Right ventricle myocardium superior (tissue), 1 donor: ENCODE results near the gene ENTHD1. TPM values are rescaled to one million over a fixed set of nuclear protein-coding genes. Genes with fewer than 3 reads are reported as not detected.
"Not testable (repeated sequence)": the region's sequence is repeated elsewhere in the genome, so short reads cannot be mapped to it uniquely, and the experiment has no call there.

Experiments
- ATAC-seq: fragments of 200-7000 bp; cut with Tn5 transposase; one replicate; pipeline ENCODE4 v1.9.1; 2020; ENCODE audit warnings: mild to moderate bottlenecking; ENCODE audit not compliant: poor library complexity
- DNase-seq: peaks from one replicate; pipeline ENCODE4 v3.0.0-alpha.2; 2020
- intact Hi-C: fragments of 100-400 bp; cut with DNase I; formaldehyde crosslinking; loops from one replicate; pipeline ENCODE4 v1.11.2; 2022
- total RNA-seq: library from RNA; stranded (reverse); fragmentation: NEBNext Ultra II Directional; extraction: Animal tissue kit (Norgen Biotek cat#: 25700); gene quantifications from one replicate; pipeline ENCODE4 v1.2.1, GENCODE V29; 2021
- donor health status: DM: no; HTN: yes; CAD: no; lungs with severe emphysema.

Gene ENTHD1
- total RNA-seq, 1 donor from 2014 or later, result not detected

DNA sequence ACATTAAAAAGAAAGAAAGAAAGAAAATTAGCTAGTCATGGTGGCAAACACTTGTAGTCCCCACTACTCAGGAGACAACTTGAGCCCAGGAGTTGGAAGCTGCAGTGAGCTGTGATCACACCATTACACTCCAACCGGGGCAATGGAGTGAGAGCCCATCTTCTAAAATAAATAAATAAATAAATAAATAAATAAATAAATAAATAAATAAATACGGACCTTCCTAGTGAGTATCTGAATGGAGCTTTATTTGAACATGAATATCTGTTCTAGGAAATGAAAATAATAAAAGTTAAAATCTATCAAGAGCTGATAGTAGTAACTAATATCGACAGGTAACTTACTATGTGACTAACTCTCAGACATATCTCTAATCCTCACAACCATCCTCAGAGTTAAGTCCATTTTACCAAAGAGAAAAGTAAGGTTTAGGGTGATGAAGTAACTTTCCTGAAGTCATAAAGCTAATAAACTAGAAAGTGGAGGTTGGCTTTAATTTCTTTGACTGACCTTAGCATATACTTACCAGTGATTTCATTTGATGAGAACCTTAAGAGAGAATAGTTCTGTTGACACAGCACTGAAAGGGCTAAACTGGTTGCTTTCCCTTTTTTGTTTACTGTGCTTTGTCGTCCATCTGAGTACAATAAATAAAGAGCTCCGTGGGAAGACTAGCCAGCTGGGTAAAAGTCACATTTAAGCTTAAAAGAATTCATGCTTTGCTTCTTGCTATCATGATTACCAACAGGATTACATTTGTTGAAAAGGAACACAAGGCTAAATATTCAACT is 22.4 kb downstream of the ENTHD1 start:
- ATAC-seq (no peak), DNase-seq (no peak)
- intact Hi-C loops, result no loop called here

DNA sequence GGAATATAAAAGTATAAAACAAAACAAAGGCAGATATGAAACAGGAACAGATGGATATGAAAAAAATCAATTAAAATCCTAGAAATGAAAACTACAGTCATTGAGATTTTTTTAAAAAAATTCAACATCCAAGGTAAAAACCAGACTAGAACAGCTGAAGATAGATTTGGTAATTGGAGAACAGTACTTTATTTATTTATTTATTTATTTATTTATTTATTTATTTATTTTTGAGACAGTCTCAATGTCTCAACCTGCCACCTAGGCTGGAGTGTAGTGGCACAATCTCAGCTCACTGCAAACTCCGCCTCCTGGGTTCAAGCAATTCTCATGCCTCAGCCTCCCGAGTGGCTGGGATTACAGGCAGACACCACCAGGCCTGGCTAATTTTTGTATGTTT is 23.8 kb downstream of the ENTHD1 start:
- intact Hi-C loops, ATAC-seq, DNase-seq: not testable (repeated sequence)

DNA sequence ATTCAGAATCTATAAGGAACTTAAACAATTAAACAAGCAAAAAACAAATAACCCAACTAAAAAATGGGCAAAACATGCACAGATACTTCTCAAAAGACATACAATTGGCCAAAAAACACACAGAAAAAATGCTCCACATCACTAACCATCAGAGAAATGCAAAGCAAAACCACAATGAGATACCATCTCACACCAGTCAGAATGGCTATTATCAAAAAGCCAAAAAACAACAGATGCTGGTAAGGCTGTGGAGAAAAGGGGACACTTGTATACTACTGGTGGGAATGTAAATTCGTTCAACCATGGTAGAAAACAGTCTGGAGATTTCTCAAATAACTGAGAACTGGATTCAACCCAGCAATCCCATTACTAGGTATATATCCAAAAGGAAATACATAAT is 24.8 kb downstream of the ENTHD1 start:
- ATAC-seq, result no peak
- DNase-seq, result no peak
- intact Hi-C loops, result no loop called here

DNA sequence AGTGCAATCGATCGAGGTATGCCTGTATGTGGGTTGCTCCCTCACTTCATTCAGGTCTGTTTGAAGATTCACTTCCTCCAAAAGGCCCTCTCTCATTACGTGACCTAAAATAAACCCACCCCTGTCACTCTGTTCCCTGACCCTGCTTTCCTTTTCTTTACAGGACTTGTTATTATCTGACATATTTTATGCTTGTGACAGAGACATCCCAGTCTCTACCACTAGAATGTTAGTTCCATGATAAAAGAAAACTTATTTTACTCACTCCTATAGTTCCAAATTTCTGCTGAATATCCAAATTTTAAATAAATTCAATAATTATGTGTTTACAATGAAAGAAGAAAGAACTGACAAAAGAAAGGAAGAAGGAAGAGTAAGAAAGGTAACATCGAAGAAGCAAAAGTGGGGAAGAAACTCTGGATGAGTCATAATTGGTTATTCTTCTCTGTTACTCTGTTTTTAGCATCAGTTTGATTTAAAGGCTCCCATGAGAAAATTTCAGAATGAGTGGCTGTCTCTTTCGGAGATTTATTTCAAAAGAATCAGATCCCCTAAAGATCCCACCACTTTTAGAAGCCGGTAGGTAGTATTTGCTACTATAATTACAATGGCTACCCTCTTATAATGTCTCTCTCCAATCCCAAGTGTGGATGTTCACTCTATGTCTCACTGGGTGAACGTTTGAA is 33.5 kb downstream of the ENTHD1 start:
- ATAC-seq, result no peak
- DNase-seq, result no peak
- intact Hi-C loops, result no loop called here

DNA sequence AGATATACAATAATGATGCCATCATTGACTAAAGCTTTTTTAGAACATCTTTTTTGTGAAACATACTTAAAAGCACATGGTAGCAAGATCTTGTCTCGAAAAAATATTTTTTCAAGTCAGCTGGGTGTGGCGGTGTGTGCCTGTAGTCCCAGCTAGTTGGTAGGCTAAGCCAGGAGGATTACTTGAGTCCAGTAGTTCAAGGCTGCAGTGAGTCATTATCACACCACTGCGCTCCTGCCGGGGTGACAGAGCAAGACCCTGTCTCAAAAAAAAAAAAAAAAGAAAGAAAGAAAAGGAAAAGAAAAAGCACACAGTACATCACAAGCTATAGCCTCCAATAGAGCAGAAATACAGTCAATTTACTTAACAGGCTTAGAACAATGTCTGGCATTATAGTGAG is 37.0 kb downstream of the ENTHD1 start:
- intact Hi-C loops, result no loop called here
- DNase-seq, result no peak
- no peak for ATAC-seq

DNA sequence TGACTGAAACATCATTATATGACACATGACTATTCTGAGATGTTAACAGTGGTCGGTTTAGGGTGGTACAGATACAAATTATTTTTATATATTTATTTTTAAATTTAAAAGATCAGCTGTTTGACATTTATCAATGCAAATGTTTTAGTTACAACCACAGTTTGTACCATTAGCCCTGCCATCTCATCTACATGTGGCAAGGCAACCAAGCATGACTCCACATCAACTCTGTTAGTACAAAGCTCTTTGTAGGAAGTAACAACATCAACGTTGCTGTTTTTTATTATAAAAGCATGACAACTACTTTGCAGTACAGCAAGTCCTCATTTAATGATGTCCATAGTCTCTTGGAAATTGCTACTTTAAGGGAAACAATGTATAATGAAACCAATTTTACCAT is 40.8 kb downstream of the ENTHD1 start:
- intact Hi-C loops, result no loop called here
- ATAC-seq, result no peak
- DNase-seq, result no peak

DNA sequence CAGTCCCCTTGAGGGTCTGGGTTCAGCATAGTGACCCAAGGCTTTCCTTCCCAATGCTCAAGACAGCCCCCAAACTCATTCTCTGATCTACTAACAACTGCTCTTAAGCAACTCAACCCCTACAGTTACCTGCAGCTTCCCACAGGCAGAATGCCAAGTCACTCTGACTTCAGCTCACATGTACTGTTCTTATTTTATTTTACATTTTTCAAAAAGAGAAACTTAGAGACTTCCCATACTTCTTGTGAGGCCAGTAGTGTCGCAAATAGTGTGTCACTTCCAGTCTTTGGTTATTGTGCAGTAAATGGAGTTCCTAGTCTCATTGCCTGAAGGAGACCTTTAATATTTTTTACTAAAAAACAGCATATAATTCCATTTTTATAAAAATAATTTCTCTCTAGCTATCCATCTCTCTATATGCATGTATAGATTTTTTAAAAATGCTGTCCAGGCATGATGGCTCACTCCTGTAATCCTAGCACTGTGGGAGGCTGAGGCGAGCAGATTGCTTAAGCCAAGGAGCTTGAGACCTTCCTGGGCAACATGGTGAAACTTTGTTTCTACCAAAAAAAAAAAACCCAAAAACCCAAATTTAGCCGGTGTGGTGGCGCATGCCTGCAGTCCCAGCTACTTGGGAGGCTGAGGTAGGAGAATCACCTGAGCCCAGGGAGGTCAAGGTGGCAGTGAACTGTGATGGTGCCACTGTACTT is 41.8 kb downstream of the ENTHD1 start:
- DNase-seq (no peak), ATAC-seq (no peak)
- intact Hi-C loops, result no loop called here

GRCh38 chr22:39847477-39847876 is 46.1 kb downstream of the ENTHD1 start:
- ATAC-seq (no peak), DNase-seq (no peak)
- intact Hi-C loops, result no loop called here

- ATAC-seq, DNase-seq, intact Hi-C loops: not testable (repeated sequence)
Measured at GRCh38 chr22:39846539-39846938, 47.0 kb downstream of the ENTHD1 start.

GRCh38 chr22:39845529-39845928 is 48.0 kb downstream of the ENTHD1 start:
- DNase-seq (no peak), ATAC-seq (no peak)
- intact Hi-C loops, result no loop called here

DNA sequence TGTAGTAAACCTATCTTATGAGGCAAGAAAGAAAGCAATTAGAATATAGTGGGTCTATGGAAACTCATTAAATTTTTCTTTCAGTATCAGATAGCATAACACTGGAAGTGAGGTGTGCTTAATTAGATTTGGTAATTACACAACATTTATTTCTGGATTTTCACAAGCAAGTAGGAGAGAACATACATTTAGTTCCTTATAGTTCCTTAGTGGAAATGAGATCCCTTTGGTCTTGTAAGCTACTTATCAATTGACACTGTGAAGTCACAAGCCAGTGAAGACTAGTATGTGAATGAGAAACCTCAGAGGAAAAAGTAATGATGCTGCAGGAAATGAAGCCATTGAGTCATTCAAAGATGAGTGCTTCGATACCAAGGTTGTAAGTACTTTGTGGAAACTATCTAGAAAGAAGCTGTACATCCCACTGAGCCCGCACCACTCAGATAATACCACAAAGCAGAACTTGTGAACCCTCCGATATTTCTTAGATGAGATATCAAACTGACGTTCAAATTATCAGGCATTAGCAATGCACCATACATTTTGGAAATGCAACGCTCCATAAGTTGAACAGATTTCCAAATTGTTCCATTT is 53.5 kb downstream of the ENTHD1 start:
- ATAC-seq (no peak), DNase-seq (no peak)
- intact Hi-C loops, result no loop called here

GRCh38 chr22:39839204-39839603 is 54.4 kb downstream of the ENTHD1 start:
- ATAC-seq, result no peak
- intact Hi-C loops, result no loop called here
- DNase-seq, result no peak

DNA sequence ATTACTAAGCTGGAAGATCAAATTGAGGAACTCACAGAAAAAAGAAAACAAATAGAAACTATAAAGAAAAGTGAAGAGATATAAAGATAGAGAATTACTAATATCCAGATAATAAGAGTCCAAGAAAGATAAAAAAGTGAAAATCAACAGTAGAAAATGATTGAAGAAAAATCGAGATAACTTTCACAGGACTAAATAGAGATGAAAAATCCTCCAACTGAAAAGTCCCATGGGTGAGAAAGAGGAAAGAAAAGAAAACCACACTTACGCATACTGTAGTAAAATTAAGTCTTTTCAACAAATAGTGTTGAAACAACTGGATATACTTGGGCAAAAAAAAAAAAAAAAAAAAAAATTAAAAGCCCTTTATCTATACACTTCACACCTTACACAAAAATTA is 60.0 kb downstream of the ENTHD1 start:
- ATAC-seq (no peak), DNase-seq (no peak)
- intact Hi-C loops, result no loop called here

GRCh38 chr22:39833093-39833492 is 60.5 kb downstream of the ENTHD1 start:
- intact Hi-C loops, result no loop called here
- no peak for ATAC-seq
- no peak for DNase-seq

GRCh38 chr22:39832627-39833074 is 60.9 kb downstream of the ENTHD1 start:
- no peak for DNase-seq
- intact Hi-C loops, result no loop called here
- no peak for ATAC-seq

GRCh38 chr22:39825661-39826102 is 67.9 kb downstream of the ENTHD1 start:
- no peak for DNase-seq
- intact Hi-C loops, result no loop called here
- no peak for ATAC-seq

- no peak for DNase-seq
- ATAC-seq, result no peak
- intact Hi-C loops, result no loop called here
Measured at GRCh38 chr22:39821008-39821407, 72.6 kb downstream of the ENTHD1 start.

DNA sequence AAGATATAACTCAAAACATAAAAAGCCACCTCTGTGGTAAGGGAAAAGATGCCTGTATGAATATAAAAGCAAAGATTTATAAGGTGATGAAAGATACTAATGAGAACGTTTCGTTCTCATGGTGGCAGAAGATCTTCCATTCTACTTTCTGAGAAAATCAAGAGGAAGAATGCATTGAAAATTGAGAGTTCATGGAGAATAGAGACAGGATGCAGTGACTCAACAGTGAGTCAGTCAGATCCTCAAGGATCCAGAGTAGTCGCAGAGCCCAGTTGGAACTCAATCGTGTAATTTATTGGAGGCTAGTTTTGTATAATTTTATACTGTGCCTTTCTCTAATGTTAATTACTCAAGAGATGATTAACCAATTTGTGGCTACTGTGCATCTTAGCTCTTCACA is 73.3 kb downstream of the ENTHD1 start:
- DNase-seq, result no peak
- intact Hi-C loops, result no loop called here
- ATAC-seq, result no peak

DNA sequence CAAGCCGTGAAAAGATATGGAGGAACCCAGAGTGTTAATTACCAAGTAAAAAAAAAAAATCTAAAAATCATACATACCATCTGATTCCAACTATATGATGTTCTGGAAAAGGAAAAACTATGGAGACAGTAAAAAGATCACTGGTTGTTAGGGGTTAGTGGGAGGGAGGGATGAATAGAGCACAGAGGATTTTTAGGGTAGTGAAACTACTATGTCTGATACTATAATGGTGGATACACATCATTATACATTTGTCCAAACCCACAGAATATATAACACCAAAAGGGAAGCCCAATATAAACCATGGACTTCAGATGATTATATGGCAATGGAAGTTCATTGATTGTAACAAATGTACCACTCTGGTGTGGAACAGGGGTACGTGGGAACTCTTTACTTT is 74.1 kb downstream of the ENTHD1 start:
- ATAC-seq (no peak), DNase-seq (no peak)
- intact Hi-C loops, result no loop called here
